CD4-positive, alpha-beta T cell treated with Interleukin-4 for 4 hours (primary cell): ENCODE results near the gene PEX1.
"Not testable (repeated sequence)": the region's sequence is repeated elsewhere in the genome, so short reads cannot be mapped to it uniquely, and the experiment has no call there.

ENCODE experiments used
- DNase-seq: peaks from one replicate; pipeline ENCODE4 v3.0.0-alpha.2; 2020

PEX1 gene

DNA sequence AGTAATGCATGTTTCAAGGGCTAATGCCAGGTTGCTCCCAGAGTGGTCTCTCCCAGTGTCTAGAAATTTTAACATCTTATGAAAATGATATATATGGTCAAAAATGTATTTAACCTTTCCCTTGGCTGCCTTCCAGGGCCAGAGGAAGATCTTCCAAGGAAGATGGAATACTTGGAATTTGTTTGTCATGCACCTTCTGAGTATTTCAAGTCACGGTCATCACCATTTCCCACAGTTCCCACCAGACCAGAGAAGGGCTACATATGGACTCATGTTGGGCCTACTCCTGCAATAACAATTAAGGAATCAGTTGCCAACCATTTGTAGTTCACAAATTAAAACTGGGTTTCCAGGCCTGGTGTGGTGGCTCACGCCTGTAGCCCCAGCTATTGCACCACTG lies 72.1 kb downstream of the PEX1 start:
- no peak for DNase-seq

GRCh38 chr7:92451645-92452044 lies 76.7 kb downstream of the PEX1 start:
- no peak for DNase-seq

- peak; percentile 63 for DNase-seq
These were observed 80.0 kb downstream of the PEX1 start for GRCh38 chr7:92448205-92448747.

DNA sequence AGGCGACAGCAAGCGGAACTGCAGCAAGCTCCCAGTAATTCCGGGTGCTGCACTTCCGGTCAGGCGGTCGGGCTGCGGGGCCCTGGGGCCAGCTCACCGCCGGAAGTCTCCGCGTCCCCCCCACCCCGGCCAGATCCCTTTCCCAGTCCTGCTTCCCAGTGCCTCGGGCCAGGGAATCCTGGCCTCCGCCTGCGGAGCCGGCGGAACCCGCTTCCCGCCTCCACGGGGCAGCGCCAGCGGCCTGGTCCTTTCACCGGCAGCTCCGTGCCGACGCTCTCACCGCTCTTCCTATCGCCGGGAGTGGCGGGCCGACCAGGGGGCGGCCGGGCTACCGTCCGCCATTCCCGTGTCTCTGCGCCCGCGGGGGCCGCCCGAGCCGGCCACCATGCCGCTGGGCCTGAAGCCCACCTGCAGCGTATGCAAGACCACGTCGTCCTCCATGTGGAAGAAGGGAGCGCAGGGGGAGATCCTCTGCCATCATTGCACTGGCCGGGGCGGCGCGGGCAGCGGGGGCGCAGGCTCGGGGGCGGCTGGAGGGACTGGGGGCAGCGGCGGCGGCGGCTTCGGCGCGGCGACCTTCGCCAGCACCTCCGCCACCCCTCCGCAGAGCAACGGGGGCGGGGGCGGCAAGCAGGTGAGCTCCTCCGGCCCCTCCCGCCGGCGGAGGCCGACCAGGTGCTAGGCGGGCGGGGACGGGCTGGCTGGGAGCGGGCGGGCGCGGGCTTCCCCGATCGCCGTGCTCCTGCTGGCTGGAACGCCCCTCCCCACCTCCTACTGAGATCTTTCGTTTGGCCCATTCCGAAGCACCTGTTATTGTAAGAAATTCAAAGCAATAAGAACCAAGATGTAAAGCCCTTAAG lies 80.7 kb downstream of the PEX1 start, which contains the start of gene GATAD1:
Gene GATAD1 (plus strand): TSS at position 138 of the 860 bp plus-strand sequence. CDS start 248 bp downstream, at position 386.
- no peak for DNase-seq

DNA sequence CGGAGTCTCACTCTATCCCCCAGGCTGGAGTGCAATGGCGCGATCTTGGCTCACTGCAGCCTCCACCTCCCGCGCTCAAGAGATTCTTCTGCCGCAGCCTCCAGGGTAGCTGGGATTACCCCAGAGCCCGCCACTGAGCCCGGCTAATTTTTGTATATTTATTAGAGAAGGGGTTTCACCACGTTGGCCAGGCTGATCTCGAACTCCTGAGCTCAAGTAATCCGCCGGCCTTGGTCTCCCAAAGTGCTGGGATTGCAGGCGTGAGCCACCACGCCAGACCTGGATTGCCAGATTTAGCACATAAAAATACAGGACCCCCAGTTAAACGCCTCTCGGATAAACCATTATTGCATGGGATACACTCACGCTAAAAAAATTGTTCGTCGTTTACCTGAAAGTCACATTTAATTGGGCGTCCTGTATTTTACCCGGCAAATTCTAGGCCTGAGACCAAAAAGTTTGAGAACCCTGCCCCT lies 81.4 kb downstream of the PEX1 start:
- DNase-seq = peak; percentile 86

- DNase-seq = not testable (repeated sequence)
These were observed 85.6 kb downstream of the PEX1 start for GRCh38 chr7:92442720-92443119.

DNA sequence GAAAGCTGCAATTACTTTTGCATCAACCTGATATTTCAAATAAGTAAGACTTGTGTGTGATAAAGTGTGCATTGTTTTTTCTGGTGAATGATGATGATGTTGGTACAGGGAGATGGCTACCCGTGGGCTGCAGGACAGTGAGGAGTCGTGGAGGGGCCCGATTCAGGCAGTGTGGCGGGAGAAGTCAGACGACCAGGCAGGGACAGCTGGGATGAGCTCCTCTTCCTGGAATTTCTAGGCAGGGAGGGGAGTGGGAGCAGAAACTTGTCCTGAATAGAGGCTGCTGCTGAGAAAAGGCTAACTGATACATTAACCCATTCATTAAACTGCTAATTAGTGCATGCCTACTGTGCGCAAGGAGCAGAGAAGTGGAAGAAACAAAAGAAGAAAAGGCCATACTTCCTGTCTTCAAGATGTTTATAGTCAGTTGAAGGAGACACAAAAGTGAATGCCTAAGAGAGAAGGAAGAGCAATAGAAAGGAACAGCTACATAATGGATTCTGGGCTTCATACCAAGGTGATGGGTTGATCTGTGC lies 90.3 kb downstream of the PEX1 start:
- DNase-seq = no peak
